Spleen (tissue), 11 donors: ENCODE measurements around the gene SYT3. TPM values are rescaled to one million over a fixed set of nuclear protein-coding genes. Genes with fewer than 3 reads are reported as not detected.
"Not testable (repeated sequence)": the region's sequence is repeated elsewhere in the genome, so short reads cannot be mapped to it uniquely, and the experiment has no call there.

Source experiments
- DNase-seq: peaks from one replicate; pipeline ENCODE4 v3.0.0-alpha.2; 2020
- H3K27ac ChIP-seq, 8 donors: fragments of 200-600 bp; sonication (generic) in 7 of 8; 1 replicate in 4 of 8; 2 replicates in 4 of 8; pipeline versions ENCODE4 v1.5.0 to v1.8.0; 2016 to 2021; ENCODE audit warnings: inconsistent platforms in 4 of 8, mild to moderate bottlenecking in 4 of 8, moderate library complexity in 1 of 8
- H3K27me3 ChIP-seq, 7 donors: fragments of 200-600 bp; sonication (generic) in 6 of 7; replicated peaks in 1 of 7; 1 replicate in 4 of 7; 2 replicates in 3 of 7; pipeline versions ENCODE4 v1.5.0 to v1.8.0; 2016 to 2021; ENCODE audit warnings: inconsistent platforms in 3 of 7, mild to moderate bottlenecking in 1 of 7
- H3K36me3 ChIP-seq, 6 donors: fragments of 200-600 bp; sonication (generic) in 5 of 6; 1 replicate in 4 of 6; 2 replicates in 2 of 6; pipeline versions ENCODE4 v1.5.0 to v1.8.0; 2016 to 2021; ENCODE audit warnings: inconsistent platforms in 2 of 6
- H3K4me1 ChIP-seq, 6 donors: fragments of 200-600 bp; sonication (generic) in 5 of 6; 1 replicate in 3 of 6; 2 replicates in 3 of 6; pipeline versions ENCODE4 v1.5.0 to v1.8.0; 2016 to 2021; ENCODE audit warnings: inconsistent platforms in 3 of 6
- H3K4me3 ChIP-seq, 8 donors: fragments of 200-600 bp; sonication (generic) in 7 of 8; 1 replicate in 4 of 8; 2 replicates in 4 of 8; pipeline versions ENCODE4 v1.5.0 to v1.8.0; 2016 to 2021; ENCODE audit warnings: inconsistent platforms in 4 of 8, mild to moderate bottlenecking in 4 of 8, moderate library complexity in 2 of 8
- H3K9me3 ChIP-seq, 8 donors: fragments of 200-600 bp; sonication (generic) in 7 of 8; 1 replicate in 4 of 8; 2 replicates in 4 of 8; pipeline versions ENCODE4 v1.5.0 to v1.8.0; 2016 to 2021; ENCODE audit warnings: inconsistent platforms in 4 of 8
- CTCF ChIP-seq, 11 experiments: fragments of 200-600 bp in 7 of 11; fragments of 450-650 bp in 4 of 11; sonication (generic) in 4 of 11; IDR thresholded peaks in 8 of 11; conservative IDR thresholded peaks in 3 of 11; 1 replicate in 7 of 11; 2 replicates in 4 of 11; pipeline versions ENCODE4 v1.4.0 to v1.8.0; 2016 to 2021; ENCODE audit warnings: antibody characterized with exemption in 11 of 11, inconsistent platforms in 4 of 11, mild to moderate bottlenecking in 1 of 11
- POLR2A ChIP-seq, 3 donors: fragments of 450-650 bp; IDR thresholded peaks; one replicate each; pipeline ENCODE4 v1.5.1; 2017; ENCODE audit warnings: antibody characterized with exemption in 3 of 3, mild to moderate bottlenecking in 1 of 3
- POLR2AphosphoS5 ChIP-seq, 3 donors: sonication (generic); formaldehyde crosslinking; IDR thresholded peaks; one replicate each; pipeline ENCODE4 v1.5.1; 2017; ENCODE audit warnings: antibody characterized with exemption in 3 of 3
- WGBS, 5 donors: extraction: QIAGEN DNeasy Blood & Tissue Kit in 3 of 5; methylation state at CpG; one replicate each; pipeline versions ENCODE4 v1.1.5 to v1.1.7; 2013 to 2018; 5-methylcytosine and 5-hydroxymethylcytosine counted together
- intact Hi-C: fragments of 100-400 bp; cut with DNase I; formaldehyde crosslinking; loops from one replicate; pipeline ENCODE4 v1.15.0; 2023; ENCODE audit warnings: low total_unique reads
- polyA plus RNA-seq, 3 donors: library from polyadenylated mRNA; stranded (reverse); fragments of 200-250 nt; gene quantifications; one replicate each; pipeline ENCODE4 v1.2.1, GENCODE V29; 2013
- total RNA-seq, 7 donors: library from RNA; depleted of rRNA in 3 of 7; stranded (reverse); fragments of >200 nt in 3 of 7; fragmentation: NEBNext Ultra II Directional in 4 of 7; extraction: Animal tissue kit (Norgen Biotek cat#: 25700) in 4 of 7; gene quantifications; one replicate each; pipeline versions ENCODE4 v1.1.0 to v1.2.1, GENCODE V29; 2016 to 2021
- donor health status: healthy with polysubstance abuse.
- donor health status: DM: no; HTN: no; CAD: no; lungs with moderate emphysema.
- donor health status: DM: no; HTN: no; CAD: no.
- donor health status: Bipolar disorder and iron deficiency.
- donor health status: healthy.
- donor health status: DM: no; HTN: no; CAD: no.
- donor health status: DM: yes; HTN: yes; CAD: no.

The SYT3 gene
- total and polyA plus RNA-seq, 10 donors, result 0.02 to 0.51 (median 0.24) TPM; not detected in 4

GRCh38 chr19:50626011-50626410 lies 13.7 kb downstream of the SYT3 start:
- no peaks in the 10 kb centered on the region for H3K4me1 ChIP-seq
- intact Hi-C loops, result no loop called here
- H3K9me3 ChIP-seq, result no peaks in the 10 kb centered on the region
- no peak overlapping the region for H3K4me3 ChIP-seq
- peaks cover 0 to 27% (median 0%) of the 10 kb centered on the region in 7 donors for H3K27me3 ChIP-seq
- DNase-seq, result no peak
- no peak overlapping the region for H3K27ac ChIP-seq
- H3K36me3 ChIP-seq, result no peaks in the 10 kb centered on the region
- 73 to 83% (median 80%) methylated on average over 4 of the region's 4 CpGs for WGBS, 5 donors
- TF ChIP-seq CTCF (IDR thresholded peaks at IDR 0.05 in 8 of 11, conservative IDR thresholded peaks at IDR 0.05 in 3 of 11) (no peak), POLR2A (IDR thresholded peaks at IDR 0.05) (no peak), POLR2AphosphoS5 (IDR thresholded peaks at IDR 0.05) (no peak)

- H3K36me3 ChIP-seq, result no peaks in the 10 kb centered on the region
- no peak overlapping the region for H3K4me3 ChIP-seq
- 91 to 94% (median 92%) methylated on average over 40 to 44 of the region's 44 CpGs for WGBS, 5 donors
- no peaks in the 10 kb centered on the region for H3K4me1 ChIP-seq
- peaks cover 0 to 19% (median 0%) of the 10 kb centered on the region in 7 donors for H3K27me3 ChIP-seq
- DNase-seq, result peak; percentile 51
- no peak for TF ChIP-seq CTCF (IDR thresholded peaks at IDR 0.05 in 8 of 11, conservative IDR thresholded peaks at IDR 0.05 in 3 of 11)
- TF ChIP-seq POLR2A (IDR thresholded peaks at IDR 0.05), result no peak
- TF ChIP-seq POLR2AphosphoS5 (IDR thresholded peaks at IDR 0.05), result no peak
- no peak overlapping the region for H3K27ac ChIP-seq
- intact Hi-C loops, result no loop called here
- H3K9me3 ChIP-seq, result no peaks in the 10 kb centered on the region
Measured at GRCh38 chr19:50624949-50625600, 14.6 kb downstream of the SYT3 start.

GRCh38 chr19:50620394-50620906 lies 19.2 kb downstream of the SYT3 start:
- intact Hi-C loops, H3K36me3 ChIP-seq, H3K4me1 ChIP-seq, H3K4me3 ChIP-seq, H3K9me3 ChIP-seq, H3K27ac ChIP-seq: not testable (repeated sequence)
- peak; percentile 17 for DNase-seq
- WGBS, 5 donors, result 81 to 95% (median 83%) methylated on average over 1 to 3 of the region's 5 CpGs
- H3K27me3 ChIP-seq, result peaks cover 0 to 18% (median 0%) of the 10 kb centered on the region in 7 donors

GRCh38 chr19:50619184-50619583 lies 20.5 kb downstream of the SYT3 start:
- DNase-seq, result peak; percentile 9
- intact Hi-C loops, H3K4me3 ChIP-seq, H3K9me3 ChIP-seq, H3K27ac ChIP-seq, H3K4me1 ChIP-seq, H3K36me3 ChIP-seq: not testable (repeated sequence)
- WGBS, 5 donors, result 75 to 82% (median 80%) methylated on average over 5 of the region's 5 CpGs
- H3K27me3 ChIP-seq, result peaks cover 0 to 18% (median 0%) of the 10 kb centered on the region in 7 donors

- 85 to 93% (median 91%) methylated on average over 4 of the region's 5 CpGs for WGBS, 5 donors
- intact Hi-C loops, H3K9me3 ChIP-seq, H3K4me1 ChIP-seq, H3K36me3 ChIP-seq, H3K27ac ChIP-seq, H3K4me3 ChIP-seq: not testable (repeated sequence)
- H3K27me3 ChIP-seq, result peaks cover 0 to 23% (median 0%) of the 10 kb centered on the region in 7 donors
- DNase-seq, result peak; percentile 1
Measured at GRCh38 chr19:50618379-50618778, 21.3 kb downstream of the SYT3 start.

GRCh38 chr19:50612504-50613404 lies 26.9 kb downstream of the SYT3 start:
- intact Hi-C loops, H3K36me3 ChIP-seq, H3K4me3 ChIP-seq, DNase-seq, H3K27ac ChIP-seq, H3K9me3 ChIP-seq, H3K4me1 ChIP-seq: not testable (repeated sequence)
- peaks cover 0 to 42% (median 3%) of the 10 kb centered on the region in 7 donors for H3K27me3 ChIP-seq
- 72 to 85% (median 80%) methylated on average over 11 of the region's 11 CpGs for WGBS, 5 donors
